Hematopoietic multipotent progenitor cell treated with erythropoietin and hydrocortisone succinate and interleukin-3 and kit ligand, for 8 days (in vitro differentiated cells): Measurements from ENCODE around the gene WDTC1.
"Not testable (repeated sequence)": the region's sequence is repeated elsewhere in the genome, so short reads cannot be mapped to it uniquely, and the experiment has no call there.

Experiments
- DNase-seq: peaks from one replicate; pipeline ENCODE4 v3.0.0-alpha.2; 2015

The WDTC1 gene

GRCh38 chr1:27234049-27234882 is at the start of gene WDTC1:
Gene WDTC1, plus strand, starts transcription at chr1:27234632. Its CDS starts 26,423 bp downstream, at chr1:27261055.
- peak; percentile 97 for DNase-seq

- DNase-seq, result not testable (repeated sequence)
Measured at GRCh38 chr1:27184665-27185064, 49.8 kb upstream of the WDTC1 start.

GRCh38 chr1:27192039-27192529 is 42.3 kb upstream of the WDTC1 start:
- no peak for DNase-seq

- no peak for DNase-seq
Measured at GRCh38 chr1:27193194-27193593, 41.2 kb upstream of the WDTC1 start.

- DNase-seq, result no peak
Measured at GRCh38 chr1:27201295-27201694, 33.1 kb upstream of the WDTC1 start.

- DNase-seq, result no peak
Measured at GRCh38 chr1:27203946-27204345, 30.5 kb upstream of the WDTC1 start.

- DNase-seq, result not testable (repeated sequence)
Measured at GRCh38 chr1:27207238-27207637, 27.2 kb upstream of the WDTC1 start.

- not testable (repeated sequence) for DNase-seq
Measured at GRCh38 chr1:27208143-27208850, 26.1 kb upstream of the WDTC1 start.

- DNase-seq, result no peak
Measured at GRCh38 chr1:27216466-27216865, 18.0 kb upstream of the WDTC1 start.

- no peak for DNase-seq
Measured at GRCh38 chr1:27217401-27217800, 17.0 kb upstream of the WDTC1 start.

GRCh38 chr1:27218736-27219135 is 15.7 kb upstream of the WDTC1 start:
- peak; percentile 31 for DNase-seq

- DNase-seq, result peak; percentile 61
Measured at GRCh38 chr1:27220096-27220495, 14.3 kb upstream of the WDTC1 start.

GRCh38 chr1:27220702-27221497 is 13.5 kb upstream of the WDTC1 start:
- peak; percentile 31 for DNase-seq

GRCh38 chr1:27225621-27226020 is 8.8 kb upstream of the WDTC1 start:
- no peak for DNase-seq

- no peak for DNase-seq
Measured at GRCh38 chr1:27227765-27228164, 6.7 kb upstream of the WDTC1 start.

GRCh38 chr1:27233667-27234048 is 774 bp upstream of the WDTC1 start:
- peak; percentile 73 for DNase-seq

- DNase-seq, result no peak
Measured at GRCh38 chr1:27235827-27236226, 1.4 kb downstream of the WDTC1 start.

GRCh38 chr1:27237112-27237511 is 2.7 kb downstream of the WDTC1 start:
- no peak for DNase-seq

GRCh38 chr1:27238032-27238431 is 3.6 kb downstream of the WDTC1 start:
- no peak for DNase-seq

- no peak for DNase-seq
Measured at GRCh38 chr1:27241677-27242076, 7.2 kb downstream of the WDTC1 start.

GRCh38 chr1:27243665-27244064 is 9.2 kb downstream of the WDTC1 start:
- DNase-seq, result not testable (repeated sequence)

GRCh38 chr1:27246194-27246593 is 11.8 kb downstream of the WDTC1 start:
- no peak for DNase-seq

- DNase-seq, result no peak
Measured at GRCh38 chr1:27253596-27253995, 19.2 kb downstream of the WDTC1 start.
